Esophagus mucosa (tissue), 1 donor: ENCODE data around the gene EGR4. TPM values are rescaled to one million over a fixed set of nuclear protein-coding genes. Genes with fewer than 3 reads are reported as not detected.
A peak's percentile ranks its signal among the peaks of the same experiment; 100 is the strongest.

Experiments
- ATAC-seq: fragments of 200-7000 bp; cut with Tn5 transposase; one replicate; pipeline ENCODE4 v1.9.1; 2020
- total RNA-seq: library from RNA; stranded (reverse); gene quantifications from one replicate; pipeline ENCODE4 v1.2.4, GENCODE V29; 2023
- donor health status: DM: yes; HTN: yes; CAD: no.

Gene EGR4
- total RNA-seq, 1 donor from 2014 or later: not detected

GRCh38 chr2:73249636-73250035 lies 43.7 kb downstream of the EGR4 start:
- ATAC-seq: no peak

GRCh38 chr2:73246850-73247249 lies 46.5 kb downstream of the EGR4 start:
- no peak for ATAC-seq

- ATAC-seq: no peak
These were observed 48.8 kb downstream of the EGR4 start for GRCh38 chr2:73244580-73244979.

- peak; percentile 89 for ATAC-seq
These were observed 49.3 kb downstream of the EGR4 start for GRCh38 chr2:73243884-73244570.

Other genes with a start within 250 kb of the EGR4 start
- 12.2 TPM for gene SFXN5, start 221.8 kb downstream of the EGR4 start, total RNA-seq
- 10.4 TPM for gene RAB11FIP5, start 180.6 kb downstream of the EGR4 start, total RNA-seq
- gene NOTO, start 91.0 kb downstream of the EGR4 start, total RNA-seq: not detected
- 11.7 TPM for gene SMYD5, start 79.3 kb downstream of the EGR4 start, total RNA-seq
- gene PRADC1, start 60.3 kb downstream of the EGR4 start, total RNA-seq: 19.0 TPM
- gene CCT7, start 59.2 kb downstream of the EGR4 start, total RNA-seq: 253 TPM
- 0.92 TPM for gene FBXO41, start 9.1 kb downstream of the EGR4 start, total RNA-seq
- gene ALMS1, start 92.3 kb upstream of the EGR4 start, total RNA-seq: 6.7 TPM